K562 (cell line): ENCODE measurements around the gene SIAE. TPM values are rescaled to one million over a fixed set of nuclear protein-coding genes. Genes with fewer than 3 reads are reported as not detected.

ENCODE experiments used
- ATAC-seq: fragments of 200-7000 bp; cut with Tn5 transposase; 3 replicates; pipeline ENCODE4 v1.9.1; 2020; ENCODE audit warnings: moderate library complexity
- BruUV-seq: library from RNA; stranded (reverse); fragments of 400-500 nt; replicated peaks from 2 replicates; lab custom pipeline; 2021; lab: Mats Ljungman, UMichigan
- CTCF ChIA-PET: fragments of 300-600 bp; formaldehyde crosslinking; extraction: SDS; loops from one replicate; lab custom pipeline; 2021; ENCODE audit warnings: low intra/inter-chr PET ratio; lab: Yijun Ruan, JAX
- POLR2A ChIA-PET: fragments of 300-600, 350-650 bp; sonication (Branson Sonifier 250); formaldehyde crosslinking; extraction: SDS; loops from one replicate; lab custom pipeline; 2021; ENCODE audit warnings: antibody characterized with exemption, inconsistent platforms; lab: Yijun Ruan, JAX
- DNase-seq, 4 experiments: peaks; one replicate each; pipeline versions ENCODE4 v3.0.0 to v3.0.0-alpha.2; 2011 to 2018; ENCODE audit warnings: low spot score in 3 of 4, mixed read lengths in 3 of 4; ENCODE audit errors: extremely low read depth in 1 of 4
- FAIRE-seq: peaks from 2 replicates; lab custom pipeline; 2011; peaks lifted over from hg19 to GRCh38; lab: Jason Lieb, UNC
- H2AFZ ChIP-seq: 2 replicates; pipeline ENCODE4 v1.6.0; 2011; ENCODE audit warnings: low read depth, low read length, control low read depth, inconsistent platforms
- H3K27ac ChIP-seq: fragments of 200-600 bp; 3 replicates; pipeline ENCODE4 v1.8.0; 2011; ENCODE audit warnings: low read depth, mild to moderate bottlenecking, control low read depth, inconsistent platforms, low read length, moderate library complexity, mixed read lengths; ENCODE audit errors: extremely low read depth
- H3K27me3 ChIP-seq, 2 experiments: fragments of 300-600 bp in 1 of 2; 2 replicates in 1 of 2; 3 replicates in 1 of 2; pipeline versions ENCODE4 v1.6.0 to v1.8.0; 2011; ENCODE audit warnings: inconsistent platforms in 2 of 2, low read length in 2 of 2, mild to moderate bottlenecking in 1 of 2, mixed read lengths in 1 of 2, moderate library complexity in 1 of 2; ENCODE audit not compliant: control insufficient read depth in 2 of 2, insufficient read depth in 2 of 2
- H3K36me3 ChIP-seq: fragments of 300-600 bp; 3 replicates; pipeline ENCODE4 v1.8.0; 2011; ENCODE audit warnings: mild to moderate bottlenecking, low read length, inconsistent platforms; ENCODE audit not compliant: control insufficient read depth, insufficient read depth
- H3K4me1 ChIP-seq, 2 experiments: fragments of 200-600 bp in 1 of 2; replicated peaks in 1 of 2; 2 replicates in 1 of 2; 3 replicates in 1 of 2; pipeline versions ENCODE4 v1.5.1 to v1.8.0; 2011; ENCODE audit warnings: inconsistent platforms in 2 of 2, low read length in 2 of 2, mild to moderate bottlenecking in 1 of 2, mixed read lengths in 1 of 2, moderate library complexity in 1 of 2; ENCODE audit not compliant: control insufficient read depth in 2 of 2, insufficient read depth in 2 of 2
- H3K4me2 ChIP-seq: 2 replicates; pipeline ENCODE4 v1.6.1; 2011; ENCODE audit warnings: low read length, control low read depth, inconsistent platforms, mixed read lengths; ENCODE audit not compliant: insufficient read depth
- H3K4me3 ChIP-seq: fragments of 200-600 bp; sonication (generic), shearing (Covaris generic); 2 replicates; pipeline ENCODE4 v1.5.1; 2016; ENCODE audit warnings: control low read depth, inconsistent platforms
- H3K79me2 ChIP-seq: fragments of 200-600 bp; 3 replicates; pipeline ENCODE4 v1.8.0; 2011; ENCODE audit warnings: low read length, inconsistent platforms; ENCODE audit not compliant: control insufficient read depth, insufficient read depth
- H3K9ac ChIP-seq, 2 experiments: 2 replicates each; pipeline versions ENCODE4 v1.6.0 to v1.6.1; 2011; ENCODE audit warnings: low read depth in 2 of 2, low read length in 2 of 2, control low read depth in 1 of 2, inconsistent platforms in 1 of 2, mild to moderate bottlenecking in 1 of 2, mixed read lengths in 1 of 2; ENCODE audit not compliant: insufficient read depth in 1 of 2
- H3K9me1 ChIP-seq: one replicate; pipeline ENCODE4 v1.6.0; 2011; ENCODE audit warnings: inconsistent platforms, mild to moderate bottlenecking, low read length, moderate library complexity; ENCODE audit not compliant: control insufficient read depth, insufficient read depth
- H3K9me3 ChIP-seq: replicated peaks from 2 replicates; pipeline ENCODE4 v1.5.1; 2011; ENCODE audit warnings: low read depth, low read length, inconsistent platforms; ENCODE audit not compliant: control insufficient read depth, insufficient read depth
- H4K20me1 ChIP-seq: replicated peaks from 2 replicates; pipeline ENCODE4 v1.6.1; 2011; ENCODE audit warnings: low read length, inconsistent platforms, mixed read lengths; ENCODE audit not compliant: control insufficient read depth, insufficient read depth
- HDAC6 ChIP-seq: IDR thresholded peaks from 2 replicates; pipeline ENCODE4 v1.6.1; 2012; ENCODE audit warnings: low read depth, mild to moderate bottlenecking, control low read depth, inconsistent platforms, low read length, moderate library complexity
- KDM5B ChIP-seq: fragments of 200-600 bp; sonication (generic); IDR thresholded peaks from 2 replicates; pipeline ENCODE4 v1.6.1; 2012; ENCODE audit warnings: low read depth, mild to moderate bottlenecking, moderate library complexity, low read length, control low read depth, inconsistent platforms; ENCODE audit not compliant: insufficient replicate concordance
- NFATC3 ChIP-seq: fragments of 450-650 bp; IDR thresholded peaks from 2 replicates; pipeline ENCODE4 v1.6.1; 2017; ENCODE audit warnings: mild to moderate bottlenecking
- POLR2AphosphoS2 ChIP-seq: IDR thresholded peaks from 2 replicates; pipeline ENCODE4 v1.6.1; 2012; ENCODE audit warnings: low read length, improper control_type of control experiment
- PPARD ChIP-seq: fragments of 250-450 bp; sonication (Bioruptor Pico); IDR thresholded peaks from 2 replicates; pipeline ENCODE4 v1.8.0; 2022; ENCODE audit warnings: inconsistent platforms, mild to moderate bottlenecking, moderate library complexity
- RAD51 ChIP-seq: fragments of 450-650 bp; IDR thresholded peaks from 2 replicates; pipeline ENCODE4 v1.7.1; 2016; ENCODE audit warnings: low read depth, mild to moderate bottlenecking, borderline replicate concordance
- SAP30 ChIP-seq: fragments of 200-600 bp; sonication (generic); IDR thresholded peaks from 2 replicates; pipeline ENCODE4 v1.6.1; 2012; ENCODE audit warnings: borderline replicate concordance, low read depth, mild to moderate bottlenecking, moderate library complexity, low read length, control low read depth, inconsistent platforms; ENCODE audit not compliant: insufficient read depth, poor library complexity, severe bottlenecking
- TBL1XR1 ChIP-seq, 2 experiments: IDR thresholded peaks; 2 replicates each; pipeline ENCODE4 v1.6.1; 2012; ENCODE audit warnings: improper control_type of control experiment in 2 of 2, low read length in 2 of 2, mild to moderate bottlenecking in 1 of 2
- ZNF217 ChIP-seq: sonication (generic); formaldehyde crosslinking; IDR thresholded peaks from 2 replicates; pipeline ENCODE4 v1.8.0; 2022; ENCODE audit warnings: mild to moderate bottlenecking, missing genetic modification reagents
- ZNF830 ChIP-seq: fragments of 250-450 bp; sonication (Bioruptor Pico); IDR thresholded peaks from 2 replicates; pipeline ENCODE4 v1.5.0; 2021; ENCODE audit warnings: mild to moderate bottlenecking
- ZZZ3 ChIP-seq: fragments of 450-650 bp; IDR thresholded peaks from 2 replicates; pipeline ENCODE4 v1.6.1; 2016; ENCODE audit warnings: antibody characterized with exemption, mild to moderate bottlenecking, moderate library complexity
- WGBS: fragments of 100-300 bp; shearing (Covaris generic); methylation state at CpG from one replicate; pipeline ENCODE4 v1.1.6; 2016; ENCODE audit warnings: low coverage, mixed read lengths; ENCODE audit not compliant: insufficient coverage; ENCODE audit errors: missing lambda C conversion rate; 5-methylcytosine and 5-hydroxymethylcytosine counted together
- in situ Hi-C: fragments of 300-500 bp; cut with MboI; formaldehyde crosslinking; loops from 4 replicates; pipeline ENCODE4 v1.15.0; 2018; ENCODE audit warnings: inconsistent platforms, mixed read lengths
- intact Hi-C: fragments of 100-400 bp; cut with micrococcal nuclease; formaldehyde crosslinking; loops from 2 replicates; pipeline ENCODE4 v1.14.2; 2022
- polyA plus RNA-seq, 8 experiments: library from polyadenylated mRNA; depleted of rRNA in 4 of 8; stranded (reverse) in 5 of 8; unstranded in 3 of 8; fragments of >200 nt; fragmentation: Nextera tagmentation in 2 of 8; fragmentation: Illumina TruSeq in 1 of 8; extraction: Ambion mirVana in 2 of 8; extraction: Trizol in 1 of 8; gene quantifications; 2 replicates each; pipeline versions ENCODE4 v1.2.1 to v1.2.3, GENCODE V29; 2011 to 2014; ENCODE audit warnings: inconsistent platforms in 1 of 8, missing spikeins in 1 of 8
- total RNA-seq, 7 experiments: library from RNA; depleted of rRNA in 6 of 7; stranded (reverse); fragments of >200 nt in 6 of 7; fragmentation: Illumina TruSeq in 2 of 7; extraction: Trizol in 2 of 7; gene quantifications; 2 replicates each; pipeline versions ENCODE4 v1.2.1 to v1.2.3, GENCODE V29; 2011 to 2021; ENCODE audit warnings: low replicate concordance in 1 of 7
- TF ChIP-seq, protein P1 (sequence below): fragments of 200-400 bp; formaldehyde crosslinking; IDR thresholded peaks from 2 replicates; pipeline ENCODE4 v1.6.1; 2017; ENCODE audit warnings: mild to moderate bottlenecking, low read depth, low read length, moderate library complexity

The SIAE gene
- total and polyA plus RNA-seq, 9 of the 15 experiments (the other 6 are each of a cell fraction or from before 2014, with no cell fraction given) = 0.89 to 9.6 (median 3.7) TPM

DNA sequence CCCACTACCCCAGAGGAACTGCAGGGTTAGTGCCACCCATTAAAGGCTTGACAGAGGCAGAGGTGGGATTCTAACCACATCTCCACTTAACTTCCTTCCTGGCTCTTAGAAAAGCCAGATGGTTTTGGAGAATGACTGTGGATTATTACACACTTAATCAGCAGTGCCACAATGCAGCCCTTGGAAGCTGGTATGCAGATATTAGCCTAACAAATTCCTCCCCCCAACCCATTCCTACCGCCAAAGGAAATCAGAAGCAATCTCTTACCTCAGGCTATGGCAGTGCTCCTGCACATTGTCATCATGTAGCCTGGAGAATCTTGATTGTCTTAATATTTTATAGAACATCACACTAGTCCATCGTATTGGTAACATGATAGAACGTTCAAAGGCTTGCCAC is 43.1 kb upstream of the SIAE start (continued):
- TF ChIP-seq, protein P1, sequence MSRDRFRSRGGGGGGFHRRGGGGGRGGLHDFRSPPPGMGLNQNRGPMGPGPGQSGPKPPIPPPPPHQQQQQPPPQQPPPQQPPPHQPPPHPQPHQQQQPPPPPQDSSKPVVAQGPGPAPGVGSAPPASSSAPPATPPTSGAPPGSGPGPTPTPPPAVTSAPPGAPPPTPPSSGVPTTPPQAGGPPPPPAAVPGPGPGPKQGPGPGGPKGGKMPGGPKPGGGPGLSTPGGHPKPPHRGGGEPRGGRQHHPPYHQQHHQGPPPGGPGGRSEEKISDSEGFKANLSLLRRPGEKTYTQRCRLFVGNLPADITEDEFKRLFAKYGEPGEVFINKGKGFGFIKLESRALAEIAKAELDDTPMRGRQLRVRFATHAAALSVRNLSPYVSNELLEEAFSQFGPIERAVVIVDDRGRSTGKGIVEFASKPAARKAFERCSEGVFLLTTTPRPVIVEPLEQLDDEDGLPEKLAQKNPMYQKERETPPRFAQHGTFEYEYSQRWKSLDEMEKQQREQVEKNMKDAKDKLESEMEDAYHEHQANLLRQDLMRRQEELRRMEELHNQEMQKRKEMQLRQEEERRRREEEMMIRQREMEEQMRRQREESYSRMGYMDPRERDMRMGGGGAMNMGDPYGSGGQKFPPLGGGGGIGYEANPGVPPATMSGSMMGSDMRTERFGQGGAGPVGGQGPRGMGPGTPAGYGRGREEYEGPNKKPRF = no peak
- no peak for TF ChIP-seq HDAC6

DNA sequence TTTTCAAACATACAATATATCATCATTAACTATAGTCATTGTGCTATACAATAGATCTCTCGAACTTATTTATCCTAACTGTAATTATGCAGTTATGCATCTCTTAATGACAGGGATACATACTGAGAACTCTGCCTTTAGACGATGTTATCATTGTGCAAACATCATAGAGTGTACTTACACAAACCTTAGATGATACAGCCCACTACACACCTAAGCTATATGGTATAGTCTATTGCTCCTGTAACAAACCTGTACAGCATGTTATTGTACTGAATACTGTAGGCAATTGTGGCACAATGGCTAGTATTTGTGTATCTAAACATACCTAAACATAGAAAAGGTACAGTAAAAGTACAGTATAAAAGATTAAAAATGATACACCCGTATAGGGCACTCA is 38.9 kb upstream of the SIAE start:
- DNase-seq (no peak), FAIRE-seq (no peak), ATAC-seq (no peak)
- ChIA-PET POLR2A (no interaction called here), CTCF (no interaction called here)
- Histone ChIP-seq H3K9me1 (no peaks in the 10 kb centered on the region), H3K9me3 (no peaks in the 10 kb centered on the region), H2AFZ (no peak overlapping the region), H4K20me1 (no peaks in the 10 kb centered on the region), H3K4me1 (no peaks in the 10 kb centered on the region), H3K9ac (no peak overlapping the region), H3K27ac (no peak overlapping the region), H3K36me3 (no peaks in the 10 kb centered on the region), H3K79me2 (no peaks in the 10 kb centered on the region), H3K4me3 (no peak overlapping the region), H3K27me3 (peaks cover 25 to 27% of the 10 kb centered on the region in 2 experiments; a peak in 4 of 5 replicates), H3K4me2 (no peak overlapping the region)
- TF ChIP-seq PPARD (CRISPR knock-in tag) = no peak
- TF ChIP-seq SAP30 = no peak
- TF ChIP-seq KDM5B = no peak
- TF ChIP-seq POLR2AphosphoS2 = no peak
- TF ChIP-seq TBL1XR1 (IDR thresholded peaks at IDR 0.05; ENCODE audit: low read length in 2 of 2) = no peak
- no peak for TF ChIP-seq NFATC3
- TF ChIP-seq ZZZ3 = no peak
- no peak for TF ChIP-seq RAD51
- no peak for TF ChIP-seq ZNF217 (CRISPR knock-in tag)
- no peak for TF ChIP-seq ZNF830 (CRISPR knock-in tag)
- in situ Hi-C loops = no loop called here
- intact Hi-C loops = no loop called here
- no TSS peak for BruUV-seq
- 1% methylated on average over 3 of the region's 3 CpGs for WGBS
